DOHH2 (cell line): ENCODE data around the gene COPS4.
"Not testable (repeated sequence)": the region's sequence is repeated elsewhere in the genome, so short reads cannot be mapped to it uniquely, and the experiment has no call there.

Experiments
- H3F3A ChIP-seq: fragments of 200-600 bp; sonication (generic), shearing (Covaris generic); 2 replicates; pipeline ENCODE4 v1.6.0; 2016; ENCODE audit warnings: antibody characterized with exemption, mild to moderate bottlenecking; ENCODE audit not compliant: control insufficient read depth, insufficient read depth
- H3K27ac ChIP-seq: fragments of 200-600 bp; sonication (generic); 2 replicates; pipeline ENCODE4 v1.5.1; 2014; ENCODE audit warnings: low read depth, mild to moderate bottlenecking, low read length, moderate library complexity
- H3K27me3 ChIP-seq: fragments of 200-600 bp; sonication (generic); 2 replicates; pipeline ENCODE4 v1.6.1; 2014; ENCODE audit warnings: mild to moderate bottlenecking, low read length, mixed read lengths; ENCODE audit not compliant: control insufficient read depth
- H3K36me3 ChIP-seq: fragments of 200-600 bp; sonication (generic); 2 replicates; pipeline ENCODE4 v1.6.1; 2014; ENCODE audit warnings: mild to moderate bottlenecking, low read length, moderate library complexity, mixed read lengths; ENCODE audit not compliant: control insufficient read depth
- H3K4me1 ChIP-seq: fragments of 200-600 bp; sonication (generic); 2 replicates; pipeline ENCODE4 v1.6.1; 2014; ENCODE audit warnings: mild to moderate bottlenecking, low read length, mixed read lengths; ENCODE audit not compliant: control insufficient read depth
- H3K4me2 ChIP-seq: fragments of 200-600 bp; sonication (generic); 2 replicates; pipeline ENCODE4 v1.6.0; 2014; ENCODE audit warnings: mild to moderate bottlenecking, low read length, moderate library complexity
- H3K4me3 ChIP-seq: fragments of 200-600 bp; sonication (generic); 2 replicates; pipeline ENCODE4 v1.5.1; 2014; ENCODE audit warnings: mild to moderate bottlenecking, low read length, mixed read lengths
- H3K79me2 ChIP-seq: fragments of 200-600 bp; sonication (generic); 2 replicates; pipeline ENCODE4 v1.6.1; 2014; ENCODE audit warnings: mild to moderate bottlenecking, low read length, mixed read lengths; ENCODE audit not compliant: control insufficient read depth
- H3K9me2 ChIP-seq: fragments of 200-600 bp; sonication (generic); replicated peaks from 2 replicates; pipeline ENCODE4 v1.6.1; 2014; ENCODE audit warnings: mild to moderate bottlenecking, low read length, mixed read lengths; ENCODE audit not compliant: control insufficient read depth
- H3K9me3 ChIP-seq: fragments of 200-600 bp; sonication (generic); 2 replicates; pipeline ENCODE4 v1.6.1; 2014; ENCODE audit warnings: antibody characterized with exemption, low read length, mixed read lengths; ENCODE audit not compliant: control insufficient read depth, insufficient read depth
- H4K20me1 ChIP-seq: fragments of 200-600 bp; sonication (generic); 2 replicates; pipeline ENCODE4 v1.6.0; 2014; ENCODE audit warnings: low read depth, mild to moderate bottlenecking, antibody characterized with exemption, low read length, moderate library complexity; ENCODE audit not compliant: control insufficient read depth, insufficient read depth
- CTCF ChIP-seq: fragments of 200-600 bp; sonication (generic); IDR thresholded peaks from one replicate; pipeline ENCODE4 v1.5.1; 2014; ENCODE audit warnings: antibody characterized with exemption, mild to moderate bottlenecking, low read depth, low read length; ENCODE audit not compliant: poor library complexity, severe bottlenecking
- EZH2phosphoT487 ChIP-seq: fragments of 200-600 bp; sonication (generic); IDR thresholded peaks from 2 replicates; pipeline ENCODE4 v1.6.1; 2017; ENCODE audit warnings: borderline replicate concordance, mild to moderate bottlenecking, antibody characterized with exemption, low read length, moderate library complexity, mixed read lengths

Gene COPS4

GRCh38 chr4:83019794-83020494 lies 15.0 kb upstream of the COPS4 start:
- Histone ChIP-seq H3K4me1 (peaks cover 3% of the 10 kb centered on the region), H3K36me3 (no peaks in the 10 kb centered on the region), H3K9me3 (peaks cover 11% of the 10 kb centered on the region; the same call in 1 of the 2 replicates), H3F3A (peaks cover under 1% of the 10 kb centered on the region; the same call in 1 of the 2 replicates), H3K4me2 (no peak overlapping the region), H4K20me1 (no peaks in the 10 kb centered on the region), H3K27ac (no peak overlapping the region), H3K4me3 (no peak overlapping the region), H3K79me2 (no peaks in the 10 kb centered on the region), H3K27me3 (no peaks in the 10 kb centered on the region), H3K9me2 (no peaks in the 10 kb centered on the region)
- TF ChIP-seq CTCF = no peak
- TF ChIP-seq EZH2phosphoT487 = no peak

- H3K9me2 ChIP-seq = no peaks in the 10 kb centered on the region
- H3K36me3 ChIP-seq = no peaks in the 10 kb centered on the region
- no peak overlapping the region for H3K4me2 ChIP-seq
- no peak overlapping the region for H3K4me3 ChIP-seq
- peaks cover 24% of the 10 kb centered on the region for H3K4me1 ChIP-seq
- peaks cover 13% of the 10 kb centered on the region; the same call in 1 of the 2 replicates for H3K9me3 ChIP-seq
- H3F3A ChIP-seq = peaks cover 8% of the 10 kb centered on the region
- no peak for TF ChIP-seq EZH2phosphoT487
- no peak for TF ChIP-seq CTCF
- H3K27ac ChIP-seq = no peak overlapping the region
- H4K20me1 ChIP-seq = no peaks in the 10 kb centered on the region
- H3K27me3 ChIP-seq = no peaks in the 10 kb centered on the region
- no peaks in the 10 kb centered on the region for H3K79me2 ChIP-seq
Observed at GRCh38 chr4:83022724-83023450, 12.1 kb upstream of the COPS4 start.

- not testable (repeated sequence) for H3K4me3 ChIP-seq, H3K36me3 ChIP-seq, H3K27ac ChIP-seq, H3K79me2 ChIP-seq, H3K27me3 ChIP-seq, H3K9me2 ChIP-seq, H3F3A ChIP-seq, H4K20me1 ChIP-seq, H3K4me2 ChIP-seq
- H3K9me3 ChIP-seq = peaks cover 13% of the 10 kb centered on the region; the same call in 1 of the 2 replicates
- peaks cover 26% of the 10 kb centered on the region for H3K4me1 ChIP-seq
Observed at GRCh38 chr4:83023599-83023998, 11.4 kb upstream of the COPS4 start.

- H3K9me3 ChIP-seq = peaks cover 13% of the 10 kb centered on the region; the same call in 1 of the 2 replicates
- no peaks in the 10 kb centered on the region for H3K36me3 ChIP-seq
- no peak overlapping the region for H3K27ac ChIP-seq
- H3K27me3 ChIP-seq = no peaks in the 10 kb centered on the region
- no peak for TF ChIP-seq EZH2phosphoT487
- no peak for TF ChIP-seq CTCF
- H3K79me2 ChIP-seq = no peaks in the 10 kb centered on the region
- no peak overlapping the region for H3K4me2 ChIP-seq
- H3K4me1 ChIP-seq = peaks cover 32% of the 10 kb centered on the region
- H3K4me3 ChIP-seq = no peak overlapping the region
- no peaks in the 10 kb centered on the region for H4K20me1 ChIP-seq
- H3F3A ChIP-seq = peaks cover 8% of the 10 kb centered on the region
- H3K9me2 ChIP-seq = no peaks in the 10 kb centered on the region
Observed at GRCh38 chr4:83024233-83024632, 10.8 kb upstream of the COPS4 start.
